NOMO-1 treated with DMSO at 0.1 percent for 48 hours (cell line): ENCODE results near the gene ZNF532.
A peak's percentile ranks its signal among the peaks of the same experiment; 100 is the strongest.
"Not testable (repeated sequence)": the region's sequence is repeated elsewhere in the genome, so short reads cannot be mapped to it uniquely, and the experiment has no call there.

ENCODE experiments used
- DNase-seq: peaks from one replicate; lab custom pipeline; 2025; ENCODE audit not compliant: unreplicated experiment; lab: John Stamatoyannopoulos, UW

Gene ZNF532

GRCh38 chr18:58998401-58999203 lies 133.9 kb downstream of the ZNF532 start:
- DNase-seq: peak; percentile 29

GRCh38 chr18:59001166-59001565 lies 136.5 kb downstream of the ZNF532 start:
- DNase-seq: no peak

- DNase-seq: no peak
Measured at GRCh38 chr18:59001721-59002120, 137.0 kb downstream of the ZNF532 start.

GRCh38 chr18:59002974-59003594 lies 138.4 kb downstream of the ZNF532 start:
- DNase-seq: no peak

- no peak for DNase-seq
Measured at GRCh38 chr18:59005262-59005661, 140.6 kb downstream of the ZNF532 start.

- DNase-seq: no peak
Measured at GRCh38 chr18:59006461-59007067, 141.9 kb downstream of the ZNF532 start.

GRCh38 chr18:59008302-59008974 lies 143.8 kb downstream of the ZNF532 start:
- DNase-seq: no peak

GRCh38 chr18:59009846-59010245 lies 145.2 kb downstream of the ZNF532 start:
- DNase-seq: no peak

- DNase-seq: no peak
Measured at GRCh38 chr18:59011289-59011688, 146.6 kb downstream of the ZNF532 start.

- no peak for DNase-seq
Measured at GRCh38 chr18:59011786-59012185, 147.1 kb downstream of the ZNF532 start.

- no peak for DNase-seq
Measured at GRCh38 chr18:59012815-59013705, 148.4 kb downstream of the ZNF532 start.

- DNase-seq: no peak
Measured at GRCh38 chr18:59013744-59014143, 149.1 kb downstream of the ZNF532 start.

- DNase-seq: no peak
Measured at GRCh38 chr18:59015531-59016152, 151.0 kb downstream of the ZNF532 start.

- no peak for DNase-seq
Measured at GRCh38 chr18:59021500-59021899, 156.8 kb downstream of the ZNF532 start.

- no peak for DNase-seq
Measured at GRCh38 chr18:59022167-59022945, 157.7 kb downstream of the ZNF532 start.

- no peak for DNase-seq
Measured at GRCh38 chr18:59024829-59025228, 160.2 kb downstream of the ZNF532 start.

GRCh38 chr18:59025532-59025931 lies 160.9 kb downstream of the ZNF532 start:
- DNase-seq: not testable (repeated sequence)

GRCh38 chr18:59026364-59026763 lies 161.7 kb downstream of the ZNF532 start:
- DNase-seq: no peak

GRCh38 chr18:59026831-59027410 lies 162.2 kb downstream of the ZNF532 start:
- no peak for DNase-seq
